Coronary artery (tissue), 2 donors: ENCODE results near the gene OSBPL2.

Source experiments
- DNase-seq: peaks from one replicate; pipeline ENCODE4 v3.0.0-alpha.2; 2017; ENCODE audit warnings: low spot score
- H3K27ac ChIP-seq, 2 donors: fragments of 200-600 bp; sonication (generic); one replicate each; pipeline ENCODE4 v1.5.1; 2016 to 2019
- H3K4me3 ChIP-seq: fragments of 200-600 bp; sonication (generic); 2 replicates; pipeline ENCODE4 v1.5.1; 2016; ENCODE audit warnings: mild to moderate bottlenecking, moderate library complexity
- TF ChIP-seq, protein P1 (sequence below): fragments of 200-600 bp; sonication (generic); IDR thresholded peaks from one replicate; pipeline ENCODE4 v1.5.1; 2019; ENCODE audit warnings: antibody characterized with exemption

Gene OSBPL2

GRCh38 chr20:62228982-62229545 is 9.3 kb upstream of the OSBPL2 start:
- DNase-seq = no peak

GRCh38 chr20:62229667-62230066 is 8.7 kb upstream of the OSBPL2 start:
- Histone ChIP-seq H3K4me3 (no peak overlapping the region), H3K27ac (no peak overlapping the region)
- TF ChIP-seq, protein P1, sequence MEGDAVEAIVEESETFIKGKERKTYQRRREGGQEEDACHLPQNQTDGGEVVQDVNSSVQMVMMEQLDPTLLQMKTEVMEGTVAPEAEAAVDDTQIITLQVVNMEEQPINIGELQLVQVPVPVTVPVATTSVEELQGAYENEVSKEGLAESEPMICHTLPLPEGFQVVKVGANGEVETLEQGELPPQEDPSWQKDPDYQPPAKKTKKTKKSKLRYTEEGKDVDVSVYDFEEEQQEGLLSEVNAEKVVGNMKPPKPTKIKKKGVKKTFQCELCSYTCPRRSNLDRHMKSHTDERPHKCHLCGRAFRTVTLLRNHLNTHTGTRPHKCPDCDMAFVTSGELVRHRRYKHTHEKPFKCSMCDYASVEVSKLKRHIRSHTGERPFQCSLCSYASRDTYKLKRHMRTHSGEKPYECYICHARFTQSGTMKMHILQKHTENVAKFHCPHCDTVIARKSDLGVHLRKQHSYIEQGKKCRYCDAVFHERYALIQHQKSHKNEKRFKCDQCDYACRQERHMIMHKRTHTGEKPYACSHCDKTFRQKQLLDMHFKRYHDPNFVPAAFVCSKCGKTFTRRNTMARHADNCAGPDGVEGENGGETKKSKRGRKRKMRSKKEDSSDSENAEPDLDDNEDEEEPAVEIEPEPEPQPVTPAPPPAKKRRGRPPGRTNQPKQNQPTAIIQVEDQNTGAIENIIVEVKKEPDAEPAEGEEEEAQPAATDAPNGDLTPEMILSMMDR = no peak
- no peak for DNase-seq

More at GRCh38 chr20:62228982-62229545, 9.3 kb upstream of the OSBPL2 start:
- Histone ChIP-seq H3K4me3 (no peak overlapping the region), H3K27ac (no peak overlapping the region)
- TF ChIP-seq, protein P1 = no peak

- no peak for DNase-seq
- H3K4me3 ChIP-seq = no peak overlapping the region
- no peak overlapping the region for H3K27ac ChIP-seq
- TF ChIP-seq, protein P1 = no peak
Measured at GRCh38 chr20:62230276-62230675, 8.0 kb upstream of the OSBPL2 start.

DNA sequence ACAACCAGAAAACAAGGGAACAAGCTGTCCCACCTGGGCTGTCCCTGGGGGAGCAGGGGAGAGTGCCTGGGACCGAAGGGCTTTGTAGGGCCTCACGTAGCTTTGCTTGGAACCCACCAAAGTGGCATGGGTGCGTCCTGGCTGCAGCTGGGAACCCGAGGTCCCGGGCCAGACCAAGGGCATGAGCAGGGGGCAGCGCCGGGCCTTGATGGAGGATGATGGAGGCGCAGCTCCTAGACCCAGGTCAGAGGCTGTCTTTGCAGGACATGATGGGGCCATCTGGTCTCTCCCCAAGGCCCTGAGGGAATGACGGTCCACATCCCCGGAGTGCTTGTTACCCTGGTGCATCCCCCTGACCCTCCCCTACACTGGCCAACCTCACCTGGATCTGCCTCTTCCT is 7.6 kb upstream of the OSBPL2 start:
- H3K4me3 ChIP-seq = no peak overlapping the region
- no peak overlapping the region for H3K27ac ChIP-seq
- TF ChIP-seq, protein P1 = no peak
- DNase-seq = no peak

GRCh38 chr20:62231292-62231691 is 7.0 kb upstream of the OSBPL2 start:
- TF ChIP-seq, protein P1 = no peak
- H3K27ac ChIP-seq = no peak overlapping the region
- DNase-seq = no peak
- H3K4me3 ChIP-seq = no peak overlapping the region

GRCh38 chr20:62232194-62232593 is 6.1 kb upstream of the OSBPL2 start:
- no peak overlapping the region for H3K27ac ChIP-seq
- DNase-seq = no peak
- TF ChIP-seq, protein P1 = no peak
- H3K4me3 ChIP-seq = no peak overlapping the region

- Histone ChIP-seq H3K4me3 (no peak overlapping the region), H3K27ac (no peak overlapping the region)
- DNase-seq = no peak
- TF ChIP-seq, protein P1 = no peak
Measured at GRCh38 chr20:62232770-62233645, 5.3 kb upstream of the OSBPL2 start.
